NB4 (cell line): ENCODE results near the gene LCLAT1.

ENCODE experiments used
- POLR2A ChIP-seq: IDR thresholded peaks from 2 replicates; pipeline ENCODE4 v1.6.1; 2011; ENCODE audit warnings: mild to moderate bottlenecking; ENCODE audit not compliant: insufficient read length; ENCODE audit errors: extremely low read depth
- TF ChIP-seq, protein P1 (sequence below): IDR thresholded peaks from 2 replicates; pipeline ENCODE4 v1.6.1; 2011; ENCODE audit warnings: low read depth, low read length
- TF ChIP-seq, protein P2 (sequence below): IDR thresholded peaks from one replicate; pipeline ENCODE4 v1.5.1; 2012; ENCODE audit warnings: low read depth, low read length

DNA sequence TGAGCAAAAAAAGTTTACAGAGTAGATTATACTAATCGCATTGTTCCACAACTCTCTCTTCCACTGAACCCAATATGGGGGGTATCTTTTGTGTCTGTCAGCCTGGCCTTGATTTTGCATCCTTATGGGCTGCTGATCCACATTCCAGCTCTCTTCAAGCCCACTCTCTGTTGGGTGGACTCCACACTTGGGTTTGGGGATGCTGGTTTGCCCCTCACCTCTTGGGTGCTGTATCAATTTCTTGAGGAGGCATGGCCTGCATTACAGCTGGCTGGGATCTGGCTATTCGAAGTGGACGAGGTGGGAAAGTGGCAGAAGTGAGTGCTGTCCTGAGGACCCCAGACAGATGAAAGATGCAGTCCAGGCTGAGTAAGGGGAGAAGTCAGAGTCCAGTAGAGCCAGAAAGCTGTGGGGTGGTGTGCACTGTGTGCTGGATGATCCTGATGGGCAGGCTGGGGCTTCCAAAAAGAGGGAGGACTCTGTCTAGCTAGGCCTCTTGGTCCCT is 218.8 kb downstream of the LCLAT1 start:
- TF ChIP-seq, protein P1, sequence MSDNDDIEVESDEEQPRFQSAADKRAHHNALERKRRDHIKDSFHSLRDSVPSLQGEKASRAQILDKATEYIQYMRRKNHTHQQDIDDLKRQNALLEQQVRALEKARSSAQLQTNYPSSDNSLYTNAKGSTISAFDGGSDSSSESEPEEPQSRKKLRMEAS: no peak
- TF ChIP-seq, protein P2, sequence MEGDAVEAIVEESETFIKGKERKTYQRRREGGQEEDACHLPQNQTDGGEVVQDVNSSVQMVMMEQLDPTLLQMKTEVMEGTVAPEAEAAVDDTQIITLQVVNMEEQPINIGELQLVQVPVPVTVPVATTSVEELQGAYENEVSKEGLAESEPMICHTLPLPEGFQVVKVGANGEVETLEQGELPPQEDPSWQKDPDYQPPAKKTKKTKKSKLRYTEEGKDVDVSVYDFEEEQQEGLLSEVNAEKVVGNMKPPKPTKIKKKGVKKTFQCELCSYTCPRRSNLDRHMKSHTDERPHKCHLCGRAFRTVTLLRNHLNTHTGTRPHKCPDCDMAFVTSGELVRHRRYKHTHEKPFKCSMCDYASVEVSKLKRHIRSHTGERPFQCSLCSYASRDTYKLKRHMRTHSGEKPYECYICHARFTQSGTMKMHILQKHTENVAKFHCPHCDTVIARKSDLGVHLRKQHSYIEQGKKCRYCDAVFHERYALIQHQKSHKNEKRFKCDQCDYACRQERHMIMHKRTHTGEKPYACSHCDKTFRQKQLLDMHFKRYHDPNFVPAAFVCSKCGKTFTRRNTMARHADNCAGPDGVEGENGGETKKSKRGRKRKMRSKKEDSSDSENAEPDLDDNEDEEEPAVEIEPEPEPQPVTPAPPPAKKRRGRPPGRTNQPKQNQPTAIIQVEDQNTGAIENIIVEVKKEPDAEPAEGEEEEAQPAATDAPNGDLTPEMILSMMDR: no peak
- no peak for TF ChIP-seq POLR2A
